ENCODE results near the gene NCKAP5. TPM values are rescaled to one million over a fixed set of nuclear protein-coding genes. Genes with fewer than 3 reads are reported as not detected.

Gene NCKAP5
- total and polyA plus RNA-seq, 2 experiments from 2014 or later: 2.2 to 5.5 TPM

GRCh38 chr2:133409581-133410285 lies 158.5 kb downstream of the NCKAP5 start:
- Histone ChIP-seq H4K20me1 (ENCODE audit: insufficient read depth, poor library complexity, severe bottlenecking) (no peaks in the 10 kb centered on the region), H3K36me3 (replicated peaks; ENCODE audit: insufficient read depth, low read depth) (no peaks in the 10 kb centered on the region), H3K4me2 (no peak overlapping the region), H3K79me2 (no peaks in the 10 kb centered on the region), H3K9me3 (ENCODE audit: low read depth) (no peaks in the 10 kb centered on the region), H3K4me3 (no peak overlapping the region), H3K27me3 (no peaks in the 10 kb centered on the region), H2AFZ (no peak overlapping the region), H3K4me1 (ENCODE audit: insufficient read depth) (no peaks in the 10 kb centered on the region), H3K9me2 (replicated peaks; ENCODE audit: insufficient read depth) (no peaks in the 10 kb centered on the region), H3K27ac (no peak overlapping the region)
- WGBS (ENCODE audit: low lambda C conversion rate, missing lambda C conversion rate): 81% methylated on average over 5 of the region's 5 CpGs
- DNase-seq (ENCODE audit: low spot score): no peak
- no peak for TF ChIP-seq EZH2phosphoT487 (IDR thresholded peaks at IDR 0.05; ENCODE audit: low read depth, severe bottlenecking, unreplicated experiment)
- no peak for TF ChIP-seq CTCF (IDR thresholded peaks at IDR 0.05; ENCODE audit: poor library complexity)
- TF ChIP-seq EZH2 (IDR thresholded peaks at IDR 0.05; ENCODE audit: borderline replicate concordance): no peak

- no peaks in the 10 kb centered on the region for H3K4me1 ChIP-seq (ENCODE audit: insufficient read depth)
- H3K9me2 ChIP-seq (replicated peaks; ENCODE audit: insufficient read depth): no peaks in the 10 kb centered on the region
- WGBS (ENCODE audit: low lambda C conversion rate, missing lambda C conversion rate): 70% methylated on average over 1 of the region's 1 CpG
- no peak overlapping the region for H3K4me2 ChIP-seq
- H4K20me1 ChIP-seq (ENCODE audit: insufficient read depth, poor library complexity, severe bottlenecking): no peaks in the 10 kb centered on the region
- no peaks in the 10 kb centered on the region for H3K9me3 ChIP-seq (ENCODE audit: low read depth)
- no peak overlapping the region for H2AFZ ChIP-seq
- no peak overlapping the region for H3K4me3 ChIP-seq
- no peak for DNase-seq (ENCODE audit: low spot score)
- H3K27ac ChIP-seq: no peak overlapping the region
- H3K36me3 ChIP-seq (replicated peaks; ENCODE audit: insufficient read depth, low read depth): no peaks in the 10 kb centered on the region
- H3K27me3 ChIP-seq: no peaks in the 10 kb centered on the region
- H3K79me2 ChIP-seq: no peaks in the 10 kb centered on the region
- TF ChIP-seq CTCF (IDR thresholded peaks at IDR 0.05; ENCODE audit: poor library complexity) (no peak), EZH2phosphoT487 (IDR thresholded peaks at IDR 0.05; ENCODE audit: low read depth, severe bottlenecking, unreplicated experiment) (no peak), EZH2 (IDR thresholded peaks at IDR 0.05; ENCODE audit: borderline replicate concordance) (no peak)
Measured at GRCh38 chr2:133408671-133409070, 159.6 kb downstream of the NCKAP5 start.

GRCh38 chr2:133407341-133407740 lies 160.9 kb downstream of the NCKAP5 start:
- WGBS (ENCODE audit: low lambda C conversion rate, missing lambda C conversion rate): 89% methylated on average over 8 of the region's 8 CpGs
- no peak for DNase-seq (ENCODE audit: low spot score)
- H2AFZ ChIP-seq: no peak overlapping the region

More at GRCh38 chr2:133407341-133407740, 160.9 kb downstream of the NCKAP5 start:
- Histone ChIP-seq H3K36me3 (replicated peaks; ENCODE audit: insufficient read depth, low read depth) (no peaks in the 10 kb centered on the region), H3K4me3 (no peak overlapping the region), H3K79me2 (no peaks in the 10 kb centered on the region), H3K9me3 (ENCODE audit: low read depth) (no peaks in the 10 kb centered on the region), H4K20me1 (ENCODE audit: insufficient read depth, poor library complexity, severe bottlenecking) (no peaks in the 10 kb centered on the region), H3K27ac (no peak overlapping the region), H3K27me3 (no peaks in the 10 kb centered on the region), H3K9me2 (replicated peaks; ENCODE audit: insufficient read depth) (no peaks in the 10 kb centered on the region), H3K4me1 (ENCODE audit: insufficient read depth) (no peaks in the 10 kb centered on the region), H3K4me2 (no peak overlapping the region)
- TF ChIP-seq EZH2 (IDR thresholded peaks at IDR 0.05; ENCODE audit: borderline replicate concordance) (no peak), EZH2phosphoT487 (IDR thresholded peaks at IDR 0.05; ENCODE audit: low read depth, severe bottlenecking, unreplicated experiment) (no peak), CTCF (IDR thresholded peaks at IDR 0.05; ENCODE audit: poor library complexity) (no peak)
